NB4 (cell line): ENCODE data around the gene BRF1.
A peak's percentile ranks its signal among the peaks of the same experiment; 100 is the strongest.

Experiments
- DNase-seq: peaks from one replicate; pipeline ENCODE4 v3.0.0; 2010; ENCODE audit warnings: low read depth
- H3K4me3 ChIP-seq: one replicate; pipeline ENCODE4 v1.5.1; 2011; ENCODE audit warnings: mild to moderate bottlenecking, low read depth, low read length, moderate library complexity
- MYC ChIP-seq: IDR thresholded peaks from 2 replicates; pipeline ENCODE4 v1.6.1; 2011; ENCODE audit warnings: low read depth, low read length
- POLR2A ChIP-seq: IDR thresholded peaks from 2 replicates; pipeline ENCODE4 v1.6.1; 2011; ENCODE audit warnings: mild to moderate bottlenecking; ENCODE audit not compliant: insufficient read length; ENCODE audit errors: extremely low read depth
- TF ChIP-seq, protein P1 (sequence below): IDR thresholded peaks from one replicate; pipeline ENCODE4 v1.5.1; 2012; ENCODE audit warnings: low read depth, low read length
- TF ChIP-seq, protein P2 (sequence below): IDR thresholded peaks from 2 replicates; pipeline ENCODE4 v1.6.1; 2011; ENCODE audit warnings: low read depth, low read length

BRF1 gene

DNA sequence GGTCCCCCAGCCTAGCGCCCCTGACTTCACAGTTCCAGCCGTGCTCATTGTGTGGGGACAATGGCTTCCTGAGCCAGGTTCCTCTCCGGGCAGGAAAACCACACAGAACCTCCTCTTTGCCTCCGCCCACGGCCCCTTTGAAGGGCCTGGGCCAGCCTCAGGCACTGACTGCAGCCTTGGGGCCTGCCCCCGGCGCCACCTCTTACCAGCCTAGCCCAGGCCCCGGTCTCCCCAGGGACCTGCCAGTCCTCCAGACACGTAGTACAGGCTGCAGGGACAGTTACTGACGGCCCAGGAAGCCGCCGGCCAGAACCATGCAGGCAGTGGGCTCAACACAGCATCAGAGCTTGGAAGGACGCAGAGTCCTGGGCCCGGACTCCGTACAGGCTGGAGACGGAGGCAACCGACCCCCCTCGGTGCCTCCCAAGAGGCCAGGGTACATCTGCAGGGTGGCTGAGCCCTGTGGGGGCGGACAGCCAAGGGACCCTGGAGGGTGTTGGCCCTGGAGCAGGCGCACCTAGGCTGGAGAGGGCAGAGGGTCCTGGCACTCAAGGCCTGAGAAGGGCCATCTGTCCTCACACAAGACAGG is 98.8 kb downstream of the BRF1 start:
- TF ChIP-seq, protein P1, sequence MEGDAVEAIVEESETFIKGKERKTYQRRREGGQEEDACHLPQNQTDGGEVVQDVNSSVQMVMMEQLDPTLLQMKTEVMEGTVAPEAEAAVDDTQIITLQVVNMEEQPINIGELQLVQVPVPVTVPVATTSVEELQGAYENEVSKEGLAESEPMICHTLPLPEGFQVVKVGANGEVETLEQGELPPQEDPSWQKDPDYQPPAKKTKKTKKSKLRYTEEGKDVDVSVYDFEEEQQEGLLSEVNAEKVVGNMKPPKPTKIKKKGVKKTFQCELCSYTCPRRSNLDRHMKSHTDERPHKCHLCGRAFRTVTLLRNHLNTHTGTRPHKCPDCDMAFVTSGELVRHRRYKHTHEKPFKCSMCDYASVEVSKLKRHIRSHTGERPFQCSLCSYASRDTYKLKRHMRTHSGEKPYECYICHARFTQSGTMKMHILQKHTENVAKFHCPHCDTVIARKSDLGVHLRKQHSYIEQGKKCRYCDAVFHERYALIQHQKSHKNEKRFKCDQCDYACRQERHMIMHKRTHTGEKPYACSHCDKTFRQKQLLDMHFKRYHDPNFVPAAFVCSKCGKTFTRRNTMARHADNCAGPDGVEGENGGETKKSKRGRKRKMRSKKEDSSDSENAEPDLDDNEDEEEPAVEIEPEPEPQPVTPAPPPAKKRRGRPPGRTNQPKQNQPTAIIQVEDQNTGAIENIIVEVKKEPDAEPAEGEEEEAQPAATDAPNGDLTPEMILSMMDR: no peak
- TF ChIP-seq, protein P2, sequence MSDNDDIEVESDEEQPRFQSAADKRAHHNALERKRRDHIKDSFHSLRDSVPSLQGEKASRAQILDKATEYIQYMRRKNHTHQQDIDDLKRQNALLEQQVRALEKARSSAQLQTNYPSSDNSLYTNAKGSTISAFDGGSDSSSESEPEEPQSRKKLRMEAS: peak; percentile 31; the same call in 1 of the 2 replicates
- peak; percentile 10 for TF ChIP-seq POLR2A
- 0 out of 2 replicates have a peak, but pooled peaks have one; percentile 38 for TF ChIP-seq MYC
- DNase-seq: peak; percentile 93

DNA sequence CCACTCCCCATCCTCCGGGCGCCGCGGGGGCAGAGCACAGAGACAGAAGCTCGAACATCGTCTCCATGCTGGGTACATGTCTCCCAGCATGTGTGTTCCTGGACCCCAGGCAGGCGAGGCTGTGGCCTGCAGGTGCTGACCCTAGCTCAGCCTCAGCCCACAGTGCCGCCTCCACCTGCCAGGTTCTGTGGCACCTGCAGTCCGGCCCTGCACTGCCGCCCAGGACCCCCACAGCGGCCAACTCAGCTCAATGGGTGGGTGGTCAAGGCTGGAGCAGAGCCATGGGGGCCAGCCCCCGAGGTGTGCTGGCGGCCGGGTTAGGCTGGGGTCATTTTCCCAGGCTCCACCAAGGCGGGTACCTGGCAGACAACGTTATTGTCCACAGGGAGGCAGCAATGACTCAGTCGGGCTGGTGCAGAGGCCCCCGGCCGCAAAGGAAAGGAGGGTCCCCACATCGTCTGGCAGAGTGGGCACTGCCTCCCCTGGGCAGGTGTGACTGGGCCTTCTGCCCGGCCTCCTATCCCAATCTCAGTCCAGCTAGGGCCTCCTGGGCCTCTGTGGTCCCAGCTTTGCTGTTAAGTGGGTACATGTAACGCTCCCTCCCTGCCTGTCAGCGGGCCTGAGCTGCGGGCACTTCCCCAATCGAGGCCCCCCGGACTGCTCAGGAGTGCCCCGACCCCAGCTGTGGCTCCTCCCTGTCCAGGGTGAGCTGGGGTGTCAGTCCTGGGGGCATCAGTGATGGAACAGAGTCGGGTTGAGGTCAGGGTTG is 99.5 kb downstream of the BRF1 start:
- no peak overlapping the region for H3K4me3 ChIP-seq
- TF ChIP-seq POLR2A (peak; percentile 2), MYC (no peak)
- TF ChIP-seq, protein P2: no peak
- TF ChIP-seq, protein P1: peak; percentile 23
- DNase-seq: no peak

More for the DNA sequence above, 98.8 kb downstream of the BRF1 start:
- H3K4me3 ChIP-seq: no peak overlapping the region

GRCh38 chr14:105200641-105201040 is 100.2 kb downstream of the BRF1 start:
- H3K4me3 ChIP-seq: no peak overlapping the region
- TF ChIP-seq MYC: no peak
- TF ChIP-seq, protein P1: no peak
- DNase-seq: no peak

- TF ChIP-seq MYC (no peak), POLR2A (no peak)
- TF ChIP-seq, protein P2: no peak
- TF ChIP-seq, protein P1: peak; percentile 19
- DNase-seq: no peak
- H3K4me3 ChIP-seq: no peak overlapping the region
These were observed 100.7 kb downstream of the BRF1 start for GRCh38 chr14:105200074-105200473.

- no peak overlapping the region for H3K4me3 ChIP-seq
- TF ChIP-seq, protein P2: peak; percentile 50; the same call in 1 of the 2 replicates
- TF ChIP-seq MYC (no peak), POLR2A (no peak)
- TF ChIP-seq, protein P1: no peak
- DNase-seq: peak; percentile 73
These were observed 101.7 kb downstream of the BRF1 start for GRCh38 chr14:105199093-105199492.
